GM12878 (cell line): ENCODE measurements around the gene SENP5. TPM values are rescaled to one million over a fixed set of nuclear protein-coding genes. Genes with fewer than 3 reads are reported as not detected.

ENCODE experiments used
- ATAC-seq: fragments of 200-7000 bp; cut with Tn5 transposase; 3 replicates; pipeline ENCODE4 v1.9.1; 2020; ENCODE audit warnings: mild to moderate bottlenecking, moderate library complexity
- BruUV-seq: library from RNA; stranded (reverse); fragments of 400-500 nt; replicated peaks from 2 replicates; lab custom pipeline; 2021; lab: Mats Ljungman, UMichigan
- CTCF ChIA-PET: fragments of 300-600 bp; sonication (Branson Sonifier 250); formaldehyde crosslinking; extraction: SDS; loops from one replicate; lab custom pipeline; 2021; ENCODE audit warnings: inconsistent platforms; lab: Yijun Ruan, JAX
- POLR2A ChIA-PET: fragments of 350-600 bp; formaldehyde crosslinking; extraction: SDS; loops from one replicate; lab custom pipeline; 2021; ENCODE audit warnings: inconsistent platforms; lab: Charles Lee
- RAD21 ChIA-PET: fragments of 300-600 bp; sonication (Branson Sonifier 250); formaldehyde crosslinking; loops from one replicate; lab custom pipeline; 2023; ENCODE audit warnings: antibody characterized with exemption; ENCODE audit not compliant: unreplicated experiment; lab: Charles Lee
- SMC1A ChIA-PET: fragments of 300-600 bp; sonication (Branson Sonifier 250); formaldehyde crosslinking; loops from one replicate; lab custom pipeline; 2023; ENCODE audit not compliant: unreplicated experiment, uncharacterized antibody; lab: Charles Lee
- DNase-seq: peaks from one replicate; pipeline ENCODE4 v3.0.0-alpha.2; 2011; ENCODE audit warnings: low read depth, low spot score
- FAIRE-seq: peaks from 3 replicates; lab custom pipeline; 2011; peaks lifted over from hg19 to GRCh38; lab: Jason Lieb, UNC
- H2AFZ ChIP-seq: 2 replicates; pipeline ENCODE4 v1.6.0; 2011; ENCODE audit warnings: low read depth, low read length, control low read depth; ENCODE audit not compliant: control insufficient read depth
- H3K27ac ChIP-seq: 2 replicates; pipeline ENCODE4 v1.5.1; 2011; ENCODE audit warnings: control low read depth; ENCODE audit not compliant: control insufficient read depth, insufficient read depth
- H3K27me3 ChIP-seq, 2 experiments: replicated peaks in 1 of 2; 2 replicates each; pipeline versions ENCODE4 v1.6.0 to v1.6.1; 2011; ENCODE audit warnings: low read length in 1 of 2; ENCODE audit not compliant: control insufficient read depth in 2 of 2, insufficient read depth in 2 of 2
- H3K36me3 ChIP-seq, 2 experiments: 2 replicates each; pipeline ENCODE4 v1.5.1; 2011; ENCODE audit warnings: low read length in 1 of 2; ENCODE audit not compliant: control insufficient read depth in 2 of 2, insufficient read depth in 2 of 2
- H3K4me1 ChIP-seq: 2 replicates; pipeline ENCODE4 v1.6.1; 2011; ENCODE audit warnings: mild to moderate bottlenecking, low read length, moderate library complexity, mixed read lengths; ENCODE audit not compliant: control insufficient read depth, insufficient read depth
- H3K4me2 ChIP-seq: 2 replicates; pipeline ENCODE4 v1.6.0; 2011; ENCODE audit warnings: control low read depth; ENCODE audit not compliant: control insufficient read depth, insufficient read depth
- H3K4me3 ChIP-seq: fragments of 200-600 bp; sonication (generic); 2 replicates; pipeline ENCODE4 v1.5.1; 2016
- H3K79me2 ChIP-seq: 2 replicates; pipeline ENCODE4 v1.6.0; 2011; ENCODE audit warnings: low read length; ENCODE audit not compliant: control insufficient read depth, insufficient read depth
- H3K9ac ChIP-seq: 2 replicates; pipeline ENCODE4 v1.8.0; 2011; ENCODE audit warnings: low read length, control low read depth, mixed read lengths; ENCODE audit not compliant: control insufficient read depth, insufficient read depth
- H3K9me3 ChIP-seq: replicated peaks from 3 replicates; pipeline ENCODE4 v1.5.1; 2011; ENCODE audit warnings: mild to moderate bottlenecking, low read length; ENCODE audit not compliant: control insufficient read depth, insufficient read depth
- H4K20me1 ChIP-seq: 2 replicates; pipeline ENCODE4 v1.6.0; 2011; ENCODE audit not compliant: control insufficient read depth, insufficient read depth
- BCL11A ChIP-seq: IDR thresholded peaks from 2 replicates; pipeline ENCODE4 v1.6.1; 2011; ENCODE audit warnings: low read depth, low read length
- CREM ChIP-seq: IDR thresholded peaks from 2 replicates; pipeline ENCODE4 v1.6.1; 2014; ENCODE audit warnings: antibody characterized with exemption, low read depth
- EGR1 ChIP-seq, 2 experiments: IDR thresholded peaks; 1 replicate in 1 of 2; 2 replicates in 1 of 2; pipeline ENCODE4 v1.6.1; 2011 to 2012; ENCODE audit warnings: low read depth in 2 of 2, low read length in 2 of 2, borderline replicate concordance in 1 of 2, mild to moderate bottlenecking in 1 of 2, moderate library complexity in 1 of 2
- RBBP5 ChIP-seq: fragments of 200-600 bp; sonication (generic); conservative IDR thresholded peaks from 2 replicates; pipeline ENCODE4 v1.6.1; 2016
- RELA ChIP-seq: fragments of 450-650 bp; IDR thresholded peaks from 2 replicates; pipeline ENCODE4 v1.8.0; 2014; ENCODE audit warnings: borderline replicate concordance; ENCODE audit not compliant: partially characterized antibody
- SUZ12 ChIP-seq: fragments of 200-600 bp; sonication (generic); IDR thresholded peaks from one replicate; pipeline ENCODE4 v1.6.1; 2018; ENCODE audit warnings: antibody characterized with exemption, mild to moderate bottlenecking; ENCODE audit not compliant: unreplicated experiment
- ZNF384 ChIP-seq: IDR thresholded peaks from 2 replicates; pipeline ENCODE4 v1.6.1; 2012; ENCODE audit warnings: low read depth, mild to moderate bottlenecking, low read length, improper control_type of control experiment, borderline replicate concordance
- WGBS: methylation state at CpG from one replicate; pipeline ENCODE4 v1.1.6; 2016; ENCODE audit warnings: low lambda C conversion rate; ENCODE audit not compliant: insufficient replicate concordance, insufficient coverage; ENCODE audit errors: missing lambda C conversion rate; 5-methylcytosine and 5-hydroxymethylcytosine counted together
- in situ Hi-C: fragments of 300-500 bp; cut with MboI; formaldehyde crosslinking; loops from 9 replicates; pipeline ENCODE4 v1.14.3; 2018; ENCODE audit warnings: mixed read lengths
- intact Hi-C: fragments of 100-400 bp; cut with micrococcal nuclease; formaldehyde crosslinking; loops from one replicate; pipeline ENCODE4 v1.14.2; 2022; ENCODE audit not compliant: unreplicated experiment
- polyA plus RNA-seq, 11 experiments: library from polyadenylated mRNA; depleted of rRNA in 4 of 11; unstranded in 6 of 11; stranded (reverse) in 5 of 11; fragments of >200 nt; fragmentation: Nextera tagmentation in 4 of 11; fragmentation: Illumina TruSeq in 1 of 11; extraction: Ambion mirVana in 4 of 11; extraction: Trizol in 1 of 11; gene quantifications; 1 replicate in 1 of 11; 2 replicates in 10 of 11; pipeline versions ENCODE4 v1.2.1 to v1.2.3, GENCODE V29; 2011 to 2016; ENCODE audit warnings: inconsistent platforms in 2 of 11, missing spikeins in 2 of 11, low read depth in 1 of 11
- total RNA-seq, 4 experiments: library from RNA; depleted of rRNA in 3 of 4; stranded (reverse); fragments of >200 nt in 3 of 4; fragmentation: Illumina TruSeq in 1 of 4; extraction: Trizol in 1 of 4; gene quantifications; 2 replicates each; pipeline versions ENCODE4 v1.2.1 to v1.2.3, GENCODE V29; 2013 to 2021
- TF ChIP-seq, protein P1 (sequence below): IDR thresholded peaks from 2 replicates; pipeline ENCODE4 v1.6.1; 2011; ENCODE audit warnings: borderline replicate concordance, low read depth, mild to moderate bottlenecking, moderate library complexity, mixed read lengths, low read length; ENCODE audit not compliant: insufficient read depth; ENCODE audit errors: extremely low read length
- TF ChIP-seq, protein P2 (sequence below): fragments of 450-650 bp; IDR thresholded peaks from 2 replicates; pipeline ENCODE4 v1.6.1; 2017; ENCODE audit warnings: mild to moderate bottlenecking
- TF ChIP-seq, protein P3 (sequence below): fragments of 450-650 bp; IDR thresholded peaks from 2 replicates; pipeline ENCODE4 v1.6.1; 2018; ENCODE audit warnings: borderline replicate concordance, mild to moderate bottlenecking; ENCODE audit not compliant: partially characterized antibody
- TF ChIP-seq, protein P4 (sequence below): fragments of 450-650 bp; IDR thresholded peaks from 2 replicates; pipeline ENCODE4 v1.6.1; 2017; ENCODE audit warnings: borderline replicate concordance
- TF ChIP-seq, protein P5 (sequence below): fragments of 150-350 bp; IDR thresholded peaks from 2 replicates; pipeline ENCODE4 v1.6.1; 2014; ENCODE audit warnings: mild to moderate bottlenecking, low read depth, low read length

The SENP5 gene
- total and polyA plus RNA-seq, 10 of the 15 experiments (the other 5 are each of a cell fraction or from before 2014, with no cell fraction given) = 6.4 to 28.4 (median 15.6) TPM

DNA sequence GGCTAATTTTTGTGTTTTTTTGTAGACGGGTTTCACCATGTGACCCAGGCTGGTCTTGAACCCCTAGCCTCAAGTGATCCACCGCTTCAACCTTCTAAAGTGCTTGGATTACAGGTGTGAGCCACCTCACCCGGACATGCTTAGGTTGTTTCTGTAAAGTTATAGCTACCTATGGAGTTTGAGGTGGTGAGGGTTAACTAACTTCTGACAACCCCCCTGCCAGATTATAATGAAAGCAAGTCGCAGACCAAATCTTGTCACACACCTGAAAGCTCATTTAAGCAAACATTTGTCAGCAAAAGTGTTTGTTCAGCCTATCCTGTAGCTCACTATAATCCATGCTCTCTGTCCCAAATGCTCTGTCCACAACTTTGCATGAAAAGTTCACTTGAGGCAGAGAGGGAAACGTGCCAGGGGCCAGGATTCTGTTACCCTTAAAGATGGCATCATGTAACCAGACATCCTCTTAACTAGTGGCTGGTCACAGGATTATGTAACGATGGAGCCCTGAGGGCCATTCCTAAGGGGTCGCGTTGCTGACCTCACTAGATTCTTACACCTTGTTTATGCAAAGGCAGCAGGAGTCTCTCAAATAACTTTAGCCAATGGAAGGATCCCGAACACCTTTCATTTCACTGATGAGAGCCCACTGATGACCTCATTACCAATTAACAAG lies 24.1 kb upstream of the SENP5 start:
- no peaks in the 10 kb centered on the region for H3K36me3 ChIP-seq
- CTCF ChIA-PET = interaction anchor here (0.5 kb wide), 1 partner anchor 420 kb away, joined by 3 read pairs; no protein-coding TSS in a partner anchor
- in situ Hi-C loops = no loop called here
- WGBS = 77% methylated on average over 9 of the region's 9 CpGs
- H3K9me3 ChIP-seq = no peaks in the 10 kb centered on the region; the same call in 2 of the 3 replicates
- no peak overlapping the region for H3K4me2 ChIP-seq
- POLR2A ChIA-PET = no interaction called here
- no peaks in the 10 kb centered on the region for H3K4me1 ChIP-seq
- BruUV-seq = no TSS peak
- no peak overlapping the region for H3K4me3 ChIP-seq
- SMC1A ChIA-PET = no interaction called here
- H3K79me2 ChIP-seq = no peaks in the 10 kb centered on the region
- DNase-seq (no peak), FAIRE-seq (no peak), ATAC-seq (no peak)
- H3K9ac ChIP-seq = no peak overlapping the region
- no peaks in the 10 kb centered on the region for H4K20me1 ChIP-seq
- RAD21 ChIA-PET = interaction anchor here (1.0 kb wide), 1 partner anchor 305 kb away, joined by 3 read pairs; no protein-coding TSS in a partner anchor
- H3K27ac ChIP-seq = no peak overlapping the region
- H2AFZ ChIP-seq = no peak overlapping the region
- no peak for TF ChIP-seq CREM
- TF ChIP-seq, protein P1, sequence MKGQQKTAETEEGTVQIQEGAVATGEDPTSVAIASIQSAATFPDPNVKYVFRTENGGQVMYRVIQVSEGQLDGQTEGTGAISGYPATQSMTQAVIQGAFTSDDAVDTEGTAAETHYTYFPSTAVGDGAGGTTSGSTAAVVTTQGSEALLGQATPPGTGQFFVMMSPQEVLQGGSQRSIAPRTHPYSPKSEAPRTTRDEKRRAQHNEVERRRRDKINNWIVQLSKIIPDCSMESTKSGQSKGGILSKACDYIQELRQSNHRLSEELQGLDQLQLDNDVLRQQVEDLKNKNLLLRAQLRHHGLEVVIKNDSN = no peak
- no peak for TF ChIP-seq ZNF384
- TF ChIP-seq, protein P2, sequence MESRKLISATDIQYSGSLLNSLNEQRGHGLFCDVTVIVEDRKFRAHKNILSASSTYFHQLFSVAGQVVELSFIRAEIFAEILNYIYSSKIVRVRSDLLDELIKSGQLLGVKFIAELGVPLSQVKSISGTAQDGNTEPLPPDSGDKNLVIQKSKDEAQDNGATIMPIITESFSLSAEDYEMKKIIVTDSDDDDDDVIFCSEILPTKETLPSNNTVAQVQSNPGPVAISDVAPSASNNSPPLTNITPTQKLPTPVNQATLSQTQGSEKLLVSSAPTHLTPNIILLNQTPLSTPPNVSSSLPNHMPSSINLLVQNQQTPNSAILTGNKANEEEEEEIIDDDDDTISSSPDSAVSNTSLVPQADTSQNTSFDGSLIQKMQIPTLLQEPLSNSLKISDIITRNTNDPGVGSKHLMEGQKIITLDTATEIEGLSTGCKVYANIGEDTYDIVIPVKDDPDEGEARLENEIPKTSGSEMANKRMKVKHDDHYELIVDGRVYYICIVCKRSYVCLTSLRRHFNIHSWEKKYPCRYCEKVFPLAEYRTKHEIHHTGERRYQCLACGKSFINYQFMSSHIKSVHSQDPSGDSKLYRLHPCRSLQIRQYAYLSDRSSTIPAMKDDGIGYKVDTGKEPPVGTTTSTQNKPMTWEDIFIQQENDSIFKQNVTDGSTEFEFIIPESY = no peak
- no peak for TF ChIP-seq RELA
- TF ChIP-seq RBBP5 = no peak
- no peak for TF ChIP-seq EGR1 (IDR thresholded peaks at IDR 0.05; ENCODE audit: borderline replicate concordance in 1 of 2, low read depth in 2 of 2, low read length in 2 of 2)
- TF ChIP-seq BCL11A = no peak
- TF ChIP-seq, protein P3, sequence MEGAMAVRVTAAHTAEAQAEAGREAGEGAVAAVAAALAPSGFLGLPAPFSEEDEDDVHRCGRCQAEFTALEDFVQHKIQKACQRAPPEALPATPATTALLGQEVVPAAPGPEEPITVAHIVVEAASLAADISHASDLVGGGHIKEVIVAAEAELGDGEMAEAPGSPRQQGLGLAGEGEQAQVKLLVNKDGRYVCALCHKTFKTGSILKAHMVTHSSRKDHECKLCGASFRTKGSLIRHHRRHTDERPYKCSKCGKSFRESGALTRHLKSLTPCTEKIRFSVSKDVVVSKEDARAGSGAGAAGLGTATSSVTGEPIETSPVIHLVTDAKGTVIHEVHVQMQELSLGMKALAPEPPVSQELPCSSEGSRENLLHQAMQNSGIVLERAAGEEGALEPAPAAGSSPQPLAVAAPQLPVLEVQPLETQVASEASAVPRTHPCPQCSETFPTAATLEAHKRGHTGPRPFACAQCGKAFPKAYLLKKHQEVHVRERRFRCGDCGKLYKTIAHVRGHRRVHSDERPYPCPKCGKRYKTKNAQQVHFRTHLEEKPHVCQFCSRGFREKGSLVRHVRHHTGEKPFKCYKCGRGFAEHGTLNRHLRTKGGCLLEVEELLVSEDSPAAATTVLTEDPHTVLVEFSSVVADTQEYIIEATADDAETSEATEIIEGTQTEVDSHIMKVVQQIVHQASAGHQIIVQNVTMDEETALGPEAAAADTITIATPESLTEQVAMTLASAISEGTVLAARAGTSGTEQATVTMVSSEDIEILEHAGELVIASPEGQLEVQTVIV = no peak
- no peak for TF ChIP-seq SUZ12
- TF ChIP-seq, protein P4, sequence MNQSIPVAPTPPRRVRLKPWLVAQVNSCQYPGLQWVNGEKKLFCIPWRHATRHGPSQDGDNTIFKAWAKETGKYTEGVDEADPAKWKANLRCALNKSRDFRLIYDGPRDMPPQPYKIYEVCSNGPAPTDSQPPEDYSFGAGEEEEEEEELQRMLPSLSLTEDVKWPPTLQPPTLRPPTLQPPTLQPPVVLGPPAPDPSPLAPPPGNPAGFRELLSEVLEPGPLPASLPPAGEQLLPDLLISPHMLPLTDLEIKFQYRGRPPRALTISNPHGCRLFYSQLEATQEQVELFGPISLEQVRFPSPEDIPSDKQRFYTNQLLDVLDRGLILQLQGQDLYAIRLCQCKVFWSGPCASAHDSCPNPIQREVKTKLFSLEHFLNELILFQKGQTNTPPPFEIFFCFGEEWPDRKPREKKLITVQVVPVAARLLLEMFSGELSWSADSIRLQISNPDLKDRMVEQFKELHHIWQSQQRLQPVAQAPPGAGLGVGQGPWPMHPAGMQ = no peak
- TF ChIP-seq, protein P5, sequence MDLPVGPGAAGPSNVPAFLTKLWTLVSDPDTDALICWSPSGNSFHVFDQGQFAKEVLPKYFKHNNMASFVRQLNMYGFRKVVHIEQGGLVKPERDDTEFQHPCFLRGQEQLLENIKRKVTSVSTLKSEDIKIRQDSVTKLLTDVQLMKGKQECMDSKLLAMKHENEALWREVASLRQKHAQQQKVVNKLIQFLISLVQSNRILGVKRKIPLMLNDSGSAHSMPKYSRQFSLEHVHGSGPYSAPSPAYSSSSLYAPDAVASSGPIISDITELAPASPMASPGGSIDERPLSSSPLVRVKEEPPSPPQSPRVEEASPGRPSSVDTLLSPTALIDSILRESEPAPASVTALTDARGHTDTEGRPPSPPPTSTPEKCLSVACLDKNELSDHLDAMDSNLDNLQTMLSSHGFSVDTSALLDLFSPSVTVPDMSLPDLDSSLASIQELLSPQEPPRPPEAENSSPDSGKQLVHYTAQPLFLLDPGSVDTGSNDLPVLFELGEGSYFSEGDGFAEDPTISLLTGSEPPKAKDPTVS = no peak
- no peaks in the 10 kb centered on the region for H3K27me3 ChIP-seq
- intact Hi-C loops = no loop called here
